ENCODE measurements around the gene VIT.

DNA sequence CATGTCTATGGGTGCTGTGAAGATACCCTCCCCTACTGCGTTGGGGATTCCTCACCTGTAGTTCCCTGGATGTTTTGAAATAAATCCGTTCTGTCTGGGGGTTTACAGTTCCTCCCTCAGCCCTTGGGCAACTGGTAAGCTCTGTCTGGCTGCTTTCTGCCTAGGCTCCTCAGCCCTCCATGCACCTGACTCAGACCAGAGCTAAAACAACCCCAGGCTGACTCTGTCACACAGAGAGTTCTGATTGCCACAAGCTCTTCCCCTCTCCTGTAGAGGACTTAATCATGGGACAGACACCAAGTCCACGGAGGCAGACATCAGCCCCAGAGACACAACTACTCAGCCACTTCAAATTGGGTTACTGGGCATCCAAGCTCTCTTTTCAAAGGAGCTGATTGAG lies 6.3 kb downstream of the VIT start:
- no peak for TF ChIP-seq CTCF (conservative IDR thresholded peaks at IDR 0.05; ENCODE audit: low read depth, low read length)
- TF ChIP-seq EZH2phosphoT487 (IDR thresholded peaks at IDR 0.05; ENCODE audit: borderline replicate concordance, low read length), result no peak
- no peak for TF ChIP-seq EZH2 (IDR thresholded peaks at IDR 0.05; ENCODE audit: low read length, unreplicated experiment)
